ENCODE measurements around the gene FOXA1.

FOXA1 gene

GRCh38 chr14:37594971-37595808 is at the start of gene FOXA1, which contains the start of gene TTC6:
Gene FOXA1 (minus strand): TSS chr14:37595249. CDS start chr14:37594972, 277 bp downstream.
Gene TTC6 (plus strand): TSS chr14:37595629. CDS start chr14:37622065, 26,436 bp downstream.
- in situ Hi-C loops (cut with MboI; ENCODE audit: low sequenced_read_pairs): no loop called here

DNA sequence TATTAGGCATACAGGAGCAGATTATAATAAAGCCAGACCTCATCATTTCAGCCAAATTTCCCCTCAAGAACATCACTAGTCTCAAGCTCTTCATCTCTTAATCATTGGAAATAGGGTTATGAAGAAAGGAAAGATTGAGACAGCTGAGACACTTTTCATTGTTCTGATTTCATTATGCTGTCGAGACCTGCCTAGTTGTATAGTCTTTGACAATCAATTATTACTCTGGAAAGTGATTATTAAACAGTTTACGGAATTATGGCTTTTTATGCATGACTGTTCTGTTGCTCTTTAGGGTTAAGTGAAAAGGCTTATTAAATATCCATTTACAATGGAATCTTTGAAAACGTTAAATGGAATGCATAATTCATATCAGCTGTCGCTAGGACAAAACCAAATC is 48.7 kb upstream of the FOXA1 start:
- in situ Hi-C loops (cut with MboI; ENCODE audit: low sequenced_read_pairs): no loop called here

GRCh38 chr14:37642125-37642524 is 47.1 kb upstream of the FOXA1 start:
- in situ Hi-C loops (cut with MboI; ENCODE audit: low sequenced_read_pairs): no loop called here

GRCh38 chr14:37641117-37641516 is 46.1 kb upstream of the FOXA1 start:
- in situ Hi-C loops (cut with MboI; ENCODE audit: low sequenced_read_pairs): no loop called here

DNA sequence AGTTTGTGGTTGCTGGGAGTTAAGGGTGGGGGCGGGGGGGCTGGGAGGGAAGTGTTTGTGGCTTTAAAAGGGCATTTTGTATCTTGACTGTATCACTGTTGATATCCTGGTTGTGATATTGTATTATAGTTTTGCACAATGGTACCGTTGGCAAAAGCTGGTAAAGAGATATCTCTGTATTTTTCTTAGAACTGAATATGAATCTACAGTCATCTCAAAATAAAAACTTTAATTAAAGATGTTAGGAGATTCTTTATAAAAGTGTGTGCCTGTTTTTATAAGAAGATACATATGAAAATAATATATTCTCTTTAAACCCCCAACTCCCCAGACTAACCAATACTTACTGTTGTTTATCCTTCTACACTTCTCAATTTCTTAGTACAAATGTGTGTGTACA is 43.5 kb upstream of the FOXA1 start:
- in situ Hi-C loops (cut with MboI; ENCODE audit: low sequenced_read_pairs): no loop called here

GRCh38 chr14:37637341-37637740 is 42.3 kb upstream of the FOXA1 start:
- in situ Hi-C loops (cut with MboI; ENCODE audit: low sequenced_read_pairs): no loop called here

GRCh38 chr14:37625597-37626595 is 30.8 kb upstream of the FOXA1 start:
- in situ Hi-C loops (cut with MboI; ENCODE audit: low sequenced_read_pairs): no loop called here

- in situ Hi-C loops (cut with MboI; ENCODE audit: low sequenced_read_pairs): no loop called here
Measured at GRCh38 chr14:37623971-37624370, 28.9 kb upstream of the FOXA1 start.

DNA sequence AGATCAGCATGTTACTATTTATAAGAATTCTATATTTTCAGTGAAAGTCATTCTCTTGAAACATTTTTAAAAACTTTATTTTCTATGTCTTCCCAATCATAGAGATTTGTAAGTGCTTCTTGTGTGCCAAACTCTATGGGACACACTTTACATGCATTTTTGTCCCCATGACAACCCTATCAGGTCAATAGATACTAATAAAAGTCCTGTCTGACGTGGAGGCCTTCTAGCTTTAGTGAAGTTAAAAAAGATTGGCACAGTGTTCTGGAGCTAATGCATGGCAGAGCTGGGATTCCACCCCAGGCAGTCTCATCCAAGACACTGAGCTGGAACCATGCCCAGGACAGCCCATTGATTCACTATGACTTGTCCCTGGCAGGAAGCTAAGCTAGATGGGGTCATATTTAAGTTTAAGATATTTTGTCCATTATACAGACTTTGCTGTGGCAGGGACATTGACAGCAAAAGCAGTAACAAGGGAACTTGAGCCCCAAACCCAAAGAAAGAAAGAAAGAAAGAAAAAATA is 28.4 kb upstream of the FOXA1 start:
- in situ Hi-C loops (cut with MboI; ENCODE audit: low sequenced_read_pairs): no loop called here

- in situ Hi-C loops (cut with MboI; ENCODE audit: low sequenced_read_pairs): no loop called here
Measured at GRCh38 chr14:37622231-37622923, 27.3 kb upstream of the FOXA1 start.

- in situ Hi-C loops (cut with MboI; ENCODE audit: low sequenced_read_pairs): no loop called here
Measured at GRCh38 chr14:37620856-37621255, 25.8 kb upstream of the FOXA1 start.

DNA sequence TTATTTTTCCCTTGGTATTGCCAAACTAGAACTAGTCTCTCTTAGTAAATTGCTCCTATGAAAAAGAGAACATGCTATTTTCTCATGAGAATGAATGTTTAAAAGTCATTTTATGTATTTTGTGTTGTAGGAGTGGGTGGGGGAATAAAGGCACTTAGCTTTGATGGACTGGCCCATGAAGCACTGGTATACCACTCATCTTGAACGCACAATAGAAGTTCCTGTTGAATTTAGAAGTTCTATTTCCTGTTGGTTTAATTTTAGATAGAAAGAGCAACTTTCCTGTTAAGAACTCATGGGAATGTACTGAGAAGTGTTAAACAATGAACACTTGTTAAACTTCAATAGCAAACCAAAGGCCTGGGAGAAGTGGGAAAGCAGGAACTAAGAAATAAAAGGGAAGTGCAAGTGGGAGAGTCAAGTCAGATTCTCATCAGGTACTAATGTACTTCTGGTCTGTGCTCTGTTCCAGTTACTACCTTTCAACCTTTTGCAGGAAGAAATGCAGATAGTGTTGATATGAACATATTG is 23.5 kb upstream of the FOXA1 start:
- in situ Hi-C loops (cut with MboI; ENCODE audit: low sequenced_read_pairs): no loop called here

DNA sequence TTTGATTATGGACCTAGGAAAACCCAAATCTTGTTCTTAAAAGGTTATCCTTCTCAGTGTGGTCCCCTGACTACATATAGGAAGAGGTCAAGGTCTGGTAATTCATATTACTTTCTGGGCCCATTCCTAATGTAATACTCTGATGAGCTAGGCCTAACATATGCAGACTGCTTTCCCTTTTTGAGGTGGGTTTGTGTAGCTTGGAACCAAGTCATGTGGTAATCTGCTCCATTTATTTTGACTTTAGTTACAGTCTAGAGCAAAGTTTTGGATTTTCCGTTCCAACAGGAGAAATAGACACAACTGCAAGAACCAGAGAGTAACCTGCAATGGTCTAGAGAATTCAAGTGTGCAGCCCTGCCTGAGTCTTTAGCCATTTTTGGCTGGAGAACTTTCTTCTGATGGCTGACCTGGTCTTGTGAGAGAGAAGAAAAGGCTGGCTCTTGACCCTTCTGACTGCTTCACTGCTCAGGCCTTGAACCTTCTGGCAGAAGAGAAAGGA is 22.9 kb upstream of the FOXA1 start:
- in situ Hi-C loops (cut with MboI; ENCODE audit: low sequenced_read_pairs): no loop called here

DNA sequence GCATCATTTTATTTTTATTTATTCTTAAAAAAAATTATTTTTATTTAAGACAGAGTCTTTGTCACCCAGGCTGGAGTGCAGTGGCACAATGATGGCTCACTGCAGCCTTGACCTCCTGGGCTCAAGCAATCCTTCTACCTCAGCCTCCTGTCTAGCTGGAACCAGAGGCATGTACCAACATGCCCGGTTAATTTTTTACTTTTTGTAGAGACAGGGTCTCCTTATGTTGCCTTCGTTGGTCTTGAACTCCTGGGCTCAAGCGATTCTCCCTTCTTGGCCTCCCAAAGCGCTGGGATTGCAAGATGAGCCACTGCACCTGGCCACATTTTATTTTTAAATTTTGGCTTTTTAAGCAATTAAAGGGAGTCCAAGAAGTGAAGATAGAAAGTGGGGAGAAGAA is 21.8 kb upstream of the FOXA1 start:
- in situ Hi-C loops (cut with MboI; ENCODE audit: low sequenced_read_pairs): no loop called here

DNA sequence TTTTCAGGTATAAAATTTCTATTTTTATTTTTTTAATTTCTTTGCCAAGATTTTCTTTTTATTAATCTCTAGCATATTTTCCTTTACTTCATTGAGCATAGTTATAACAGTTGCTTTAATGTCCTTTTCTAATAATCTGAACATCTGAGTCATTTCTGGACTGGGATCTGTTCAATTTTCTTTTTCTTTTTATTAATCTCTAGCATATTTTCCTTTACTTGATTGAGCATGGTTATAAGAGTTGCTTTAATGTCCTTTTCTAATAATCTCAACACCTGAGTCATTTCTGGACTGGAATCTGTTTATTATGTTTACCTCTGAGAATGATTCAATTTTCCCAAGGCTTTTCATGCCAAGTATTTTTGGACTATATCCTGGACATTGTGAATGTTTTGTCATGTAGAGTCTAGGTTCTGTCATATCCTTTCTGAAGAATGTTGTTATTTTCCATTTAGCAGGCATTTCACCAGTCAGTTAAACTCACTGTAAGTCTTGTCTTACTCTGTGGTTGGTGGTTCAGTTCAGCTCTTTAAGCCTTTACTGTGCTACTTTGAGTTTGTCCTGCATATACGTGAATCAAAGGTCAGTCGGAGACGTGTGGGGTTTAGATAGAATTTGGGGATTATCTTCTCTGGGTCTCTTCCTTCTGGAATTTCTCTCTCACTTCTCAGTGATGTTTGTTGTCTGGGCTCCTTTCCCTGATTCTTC is 20.7 kb upstream of the FOXA1 start:
- in situ Hi-C loops (cut with MboI; ENCODE audit: low sequenced_read_pairs): no loop called here

GRCh38 chr14:37610945-37611523 is 16.0 kb upstream of the FOXA1 start:
- in situ Hi-C loops (cut with MboI; ENCODE audit: low sequenced_read_pairs): no loop called here

DNA sequence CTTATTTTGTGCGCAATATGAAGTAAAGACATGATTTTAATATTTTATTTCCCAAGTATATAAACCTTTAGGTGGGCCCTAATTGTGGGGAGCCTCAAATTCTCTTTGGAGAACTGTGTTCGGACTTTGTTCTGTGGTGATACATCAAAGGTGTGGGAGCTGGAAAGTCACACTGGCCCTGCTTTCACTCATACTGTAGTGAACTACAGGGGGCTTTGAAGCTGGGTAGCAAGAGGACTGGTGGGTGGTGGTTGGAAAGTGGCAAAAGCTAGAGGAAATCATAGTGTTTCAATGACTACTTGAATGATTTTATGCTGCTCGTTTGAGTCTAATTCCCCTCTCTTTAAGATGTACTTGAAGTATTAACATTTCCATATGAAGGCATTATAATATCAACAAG is 13.6 kb upstream of the FOXA1 start:
- in situ Hi-C loops (cut with MboI; ENCODE audit: low sequenced_read_pairs): no loop called here

- in situ Hi-C loops (cut with MboI; ENCODE audit: low sequenced_read_pairs): no loop called here
Measured at GRCh38 chr14:37606678-37607077, 11.6 kb upstream of the FOXA1 start.

DNA sequence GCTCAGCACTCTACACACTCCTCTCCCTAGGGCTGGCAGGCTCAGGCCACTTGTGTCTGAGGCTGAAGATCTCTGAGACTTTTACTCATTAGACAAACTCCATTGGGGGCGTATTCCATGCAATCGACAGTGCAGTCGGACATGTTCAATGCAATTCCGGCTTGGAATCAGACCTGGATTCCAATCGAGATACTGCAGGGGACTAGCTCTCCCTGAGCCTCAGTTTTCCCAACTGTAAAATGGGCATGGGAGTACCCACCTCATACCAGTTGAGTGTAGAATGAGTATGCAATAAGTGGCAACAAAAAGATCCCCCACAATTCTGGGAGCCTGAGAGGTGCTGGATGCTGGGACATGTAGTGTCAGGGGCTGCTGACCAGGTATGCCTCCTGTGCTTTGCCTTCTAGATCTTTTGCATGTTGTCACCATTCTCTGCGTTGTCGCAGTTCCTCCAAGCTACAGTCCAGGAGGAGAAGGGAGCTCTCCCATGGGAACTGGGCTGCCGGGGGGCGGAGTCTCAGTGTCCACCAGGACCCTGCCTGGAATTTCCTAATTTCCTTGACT is 8.7 kb upstream of the FOXA1 start:
- in situ Hi-C loops (cut with MboI; ENCODE audit: low sequenced_read_pairs): no loop called here

Measured in HL-60/S4 treated with retinoic acid at 250 ng/mL for 4 days and 3 days (cell line).